Central memory CD4-positive, alpha-beta T cell (primary cell): ENCODE data around the gene HSD17B2.
"Not testable (repeated sequence)": the region's sequence is repeated elsewhere in the genome, so short reads cannot be mapped to it uniquely, and the experiment has no call there.

ENCODE experiments used
- DNase-seq: peaks from one replicate; pipeline ENCODE4 v3.0.0; 2022

The HSD17B2 gene

DNA sequence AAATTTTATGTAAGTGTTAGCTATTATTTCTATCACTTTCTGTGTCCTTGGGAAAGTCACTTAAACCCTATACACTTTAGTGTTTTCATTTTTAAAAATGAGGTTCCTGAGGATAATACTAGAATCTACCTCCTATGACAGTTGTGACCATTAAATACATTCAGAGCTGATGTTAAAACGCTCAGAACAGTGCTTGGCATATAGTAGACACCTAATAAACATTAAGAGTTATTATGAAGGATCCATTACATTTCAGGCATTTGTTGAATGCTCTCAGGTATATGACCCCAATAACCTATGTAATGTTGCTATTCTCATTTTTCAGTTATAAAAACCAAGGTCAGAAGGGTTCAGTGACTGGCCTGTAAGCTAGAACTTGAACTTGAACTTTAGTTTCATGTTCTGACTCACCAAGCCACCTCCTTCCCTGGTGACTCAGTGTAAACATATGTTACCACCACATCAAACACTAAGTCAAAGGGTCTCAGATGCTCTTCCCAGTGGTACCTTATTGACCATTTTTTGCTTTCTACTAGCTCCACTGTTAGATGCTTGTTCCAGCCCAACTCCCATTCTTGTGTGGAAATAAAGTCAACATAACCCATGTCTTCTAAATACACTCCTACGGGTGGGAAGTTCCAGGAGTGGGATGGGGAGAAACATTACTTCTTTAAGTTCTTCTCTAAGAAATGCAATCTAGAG is 47.6 kb downstream of the HSD17B2 start:
- DNase-seq, result no peak

DNA sequence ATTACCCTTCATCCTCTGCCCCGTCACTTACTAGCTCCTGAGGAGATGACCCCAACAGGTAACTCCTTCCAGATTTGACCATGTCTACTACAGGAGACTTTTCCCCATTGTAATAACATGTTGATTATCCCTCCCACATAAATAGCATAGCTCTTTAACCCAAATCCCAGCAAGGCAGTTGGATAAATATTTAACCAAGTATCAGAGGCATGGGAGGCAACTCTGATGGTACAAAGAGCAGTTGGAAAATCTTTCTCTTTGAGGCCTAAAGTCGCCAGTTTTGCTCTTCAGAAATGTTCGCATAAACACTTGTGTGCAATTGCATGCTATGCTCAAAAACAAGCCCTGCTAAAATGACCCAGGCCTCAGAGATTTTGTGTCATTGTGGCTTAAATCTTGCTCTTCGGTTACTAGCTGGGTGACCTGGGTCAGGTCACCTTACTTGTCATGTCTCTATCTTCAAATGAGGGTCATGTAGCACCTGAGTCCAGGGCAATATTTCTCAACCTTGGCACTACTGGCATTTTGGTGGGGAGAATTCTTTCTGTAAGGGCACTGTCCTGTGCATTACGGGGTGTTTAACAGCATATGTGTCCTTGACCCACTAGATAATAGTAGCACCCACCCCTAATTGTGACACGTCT is 48.8 kb downstream of the HSD17B2 start:
- DNase-seq, result no peak

DNA sequence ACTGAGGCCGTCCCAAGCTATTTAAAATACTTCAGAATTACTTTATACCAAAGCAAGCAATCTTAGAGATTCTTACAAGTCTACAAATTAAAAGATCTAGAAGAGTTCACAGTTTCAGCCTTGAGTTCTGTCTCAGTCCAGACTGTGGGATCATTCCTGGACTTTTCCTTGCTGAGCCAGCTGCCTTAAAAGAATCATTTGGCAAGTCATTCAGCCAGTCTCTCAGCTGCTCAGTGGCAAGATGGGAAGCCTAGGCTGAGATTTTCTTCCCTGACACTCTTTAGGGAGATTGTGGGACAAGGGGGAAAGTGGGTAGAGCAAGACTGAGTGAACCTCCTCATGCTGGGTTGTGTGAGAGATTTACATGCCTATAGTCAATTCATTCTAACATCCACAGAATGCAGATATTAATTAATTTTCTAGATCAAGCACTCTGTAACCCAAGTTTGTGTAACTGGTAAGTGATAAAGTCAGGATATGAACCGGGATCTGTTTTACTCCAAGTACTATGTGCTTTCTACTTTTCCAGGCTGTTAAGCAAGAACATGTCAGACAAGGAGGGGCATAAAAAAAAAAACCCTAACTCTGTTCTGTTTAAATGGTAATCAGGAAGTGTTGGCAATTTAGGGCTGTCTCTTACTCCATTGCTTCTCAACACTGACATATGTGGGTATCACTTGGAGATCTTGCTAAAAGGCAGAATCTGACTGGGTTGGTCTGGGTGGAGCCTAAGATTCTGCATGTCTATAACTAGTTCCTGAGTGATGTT is 50.1 kb downstream of the HSD17B2 start:
- no peak for DNase-seq

DNA sequence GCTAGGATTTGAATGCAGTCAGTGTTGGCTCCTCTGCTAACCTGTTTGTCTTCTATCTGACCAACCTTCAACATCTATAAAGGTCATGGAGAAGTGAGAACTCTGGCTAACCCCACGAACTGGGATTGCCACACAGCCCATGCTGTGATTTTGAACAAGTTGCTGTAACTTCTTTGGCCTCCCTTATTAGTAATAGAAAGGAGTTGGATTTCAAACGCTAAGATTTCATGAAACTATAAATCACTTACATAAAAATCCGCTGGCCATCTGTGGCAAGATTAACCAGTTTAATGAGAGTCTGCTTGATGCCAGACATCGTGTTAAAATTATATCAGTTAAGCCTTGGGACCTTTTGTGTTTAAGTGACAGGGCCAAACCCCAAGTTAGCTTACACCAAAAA is 53.4 kb downstream of the HSD17B2 start:
- DNase-seq, result no peak

DNA sequence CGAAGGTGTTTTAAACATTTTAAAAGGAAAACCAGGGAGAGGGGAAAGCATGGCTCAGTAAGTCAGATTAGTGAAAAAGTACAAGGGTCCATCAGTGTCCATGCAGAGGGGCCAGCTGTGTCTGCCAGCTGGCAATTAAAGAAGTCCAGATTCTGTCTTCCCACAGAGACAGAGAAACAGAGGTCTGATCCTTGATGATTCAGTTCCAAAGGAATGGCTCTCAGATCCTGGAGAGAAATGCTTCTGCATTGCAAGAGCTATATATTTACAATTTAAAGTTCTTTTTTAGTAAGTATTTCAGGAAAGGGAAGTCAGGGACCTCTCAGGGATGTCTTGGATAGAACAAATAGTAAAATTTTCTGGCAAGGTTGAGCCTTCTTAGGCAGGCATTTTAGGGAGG is 56.2 kb downstream of the HSD17B2 start:
- DNase-seq, result no peak

DNA sequence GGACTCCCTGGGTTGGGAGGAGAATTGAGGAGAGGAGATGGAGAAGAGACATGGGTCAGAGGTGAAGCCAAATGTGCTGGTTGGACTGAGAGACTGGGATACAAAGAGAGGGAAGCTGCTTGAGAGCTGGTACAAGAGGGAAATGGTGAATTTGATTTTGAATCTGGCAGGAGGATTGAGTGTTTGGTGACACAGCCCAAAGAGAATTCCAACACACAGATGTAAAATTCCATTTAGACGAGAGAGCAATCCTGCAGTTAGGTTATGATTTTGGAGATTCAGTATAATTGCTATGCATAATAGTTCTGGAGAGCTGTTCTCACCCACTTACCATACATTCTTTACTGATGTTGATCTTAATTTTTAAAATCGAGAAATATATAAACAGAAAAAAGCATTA is 57.7 kb downstream of the HSD17B2 start:
- no peak for DNase-seq

DNA sequence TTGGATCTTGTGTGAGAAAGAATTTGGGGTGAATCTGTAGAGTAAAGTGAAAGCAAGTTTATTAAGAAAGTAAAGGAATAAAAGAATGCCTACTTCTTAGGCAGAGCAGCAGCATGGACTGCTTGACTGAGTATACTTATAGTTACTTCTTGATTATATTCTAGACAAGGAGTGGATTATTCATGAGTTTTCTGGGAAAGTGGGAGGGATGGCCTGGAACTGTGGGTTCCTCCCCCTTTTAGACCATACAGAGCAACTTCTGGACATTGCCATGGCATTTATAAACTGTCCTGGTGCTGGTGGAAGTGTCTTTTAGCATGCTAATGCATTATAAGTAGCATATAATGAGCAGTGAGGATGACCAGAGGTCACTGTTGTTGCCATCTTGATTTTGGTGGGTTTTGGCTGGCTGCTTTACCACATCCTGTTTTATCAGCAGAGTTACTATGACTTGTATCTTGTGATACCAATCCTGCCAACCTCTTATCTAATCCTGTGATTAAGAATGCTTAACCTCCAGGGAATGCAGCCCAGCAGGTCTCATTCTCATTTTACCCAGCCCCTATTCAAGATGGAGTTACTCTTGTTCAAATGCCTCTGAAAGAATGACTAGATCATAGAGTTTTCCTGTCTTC is 58.7 kb downstream of the HSD17B2 start:
- DNase-seq, result no peak

DNA sequence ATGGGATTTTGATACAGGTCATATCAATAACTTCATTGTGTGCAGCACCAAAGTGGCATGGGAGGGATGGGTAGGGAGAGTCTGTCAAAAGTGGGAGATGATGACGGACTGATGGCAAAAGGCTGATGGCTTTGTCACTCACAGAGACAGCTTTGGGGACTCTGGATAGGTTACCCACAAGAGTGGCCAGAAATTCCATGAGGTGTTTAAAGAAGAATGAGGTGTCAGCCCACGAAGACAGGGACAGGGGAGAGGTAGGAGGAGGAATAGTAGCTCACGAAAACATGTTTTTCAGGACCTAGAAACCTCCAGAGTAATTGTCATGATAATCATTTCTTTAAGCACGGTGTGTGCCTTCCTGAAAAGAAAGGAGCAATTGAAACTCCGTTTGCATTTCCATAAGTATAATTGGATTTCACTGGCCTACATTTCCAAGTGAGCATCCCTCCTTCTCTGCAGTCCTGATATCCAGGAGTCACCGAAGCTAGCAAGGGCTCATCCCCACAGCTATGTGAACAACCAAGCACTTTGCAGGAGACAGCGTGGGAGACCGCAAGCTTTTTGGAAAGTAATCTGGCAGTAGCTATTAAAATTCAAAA is 60.0 kb downstream of the HSD17B2 start:
- DNase-seq, result no peak

DNA sequence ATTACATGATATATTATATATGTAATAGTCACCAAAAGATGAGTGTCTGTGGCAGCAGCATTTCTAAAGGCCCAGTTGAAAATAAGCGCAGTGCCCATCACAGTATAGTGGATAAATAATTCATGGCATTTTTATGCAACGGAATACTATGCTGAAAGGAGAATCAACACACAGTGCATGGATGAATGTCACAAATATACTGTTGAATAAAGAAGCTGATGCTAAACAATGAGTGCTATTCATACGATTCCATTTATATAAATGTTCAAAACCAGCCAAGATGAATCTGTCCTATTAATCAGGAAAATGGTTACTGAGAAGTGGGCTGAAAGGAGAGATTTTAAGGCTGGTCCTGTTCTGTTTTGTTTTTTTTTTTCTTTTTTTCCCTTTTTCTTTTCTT is 61.6 kb downstream of the HSD17B2 start:
- DNase-seq, result no peak

DNA sequence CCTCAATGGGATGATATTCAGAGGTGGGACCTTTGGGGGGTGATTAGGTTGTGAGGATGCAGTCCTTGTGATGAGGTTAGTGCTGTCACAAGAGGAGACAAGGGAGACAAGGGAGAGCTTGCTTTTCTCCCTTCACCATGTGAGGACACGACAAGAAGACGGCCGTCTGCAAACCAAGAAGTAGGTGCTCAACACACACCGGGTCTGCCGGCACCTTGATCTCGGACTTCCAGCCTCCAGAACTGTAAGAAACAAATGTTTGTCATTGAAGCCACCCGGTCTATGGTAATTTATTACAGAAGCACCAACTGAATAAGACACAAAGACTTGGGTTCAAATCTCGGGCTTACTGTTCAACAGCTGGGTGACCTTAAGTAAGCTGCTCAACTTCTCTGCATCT is 70.1 kb downstream of the HSD17B2 start:
- no peak for DNase-seq

DNA sequence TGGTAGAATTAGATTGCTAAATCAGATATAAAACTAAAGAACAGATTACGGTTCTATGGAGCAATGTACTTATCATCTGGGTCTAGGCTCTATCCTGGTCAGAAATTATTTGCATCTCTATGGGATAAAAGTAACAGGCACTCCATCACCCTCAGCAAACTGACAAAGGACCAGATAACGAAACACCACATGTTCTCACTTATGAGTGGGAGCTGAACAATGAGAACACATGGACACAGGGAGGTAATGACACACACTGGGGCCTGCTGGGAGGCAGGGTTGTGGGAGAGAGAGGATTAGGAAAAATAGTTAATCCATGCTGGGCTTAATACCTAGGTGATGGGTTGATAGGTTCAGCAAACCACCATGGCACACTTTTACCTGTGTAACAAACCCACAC is 73.0 kb downstream of the HSD17B2 start:
- DNase-seq, result no peak

DNA sequence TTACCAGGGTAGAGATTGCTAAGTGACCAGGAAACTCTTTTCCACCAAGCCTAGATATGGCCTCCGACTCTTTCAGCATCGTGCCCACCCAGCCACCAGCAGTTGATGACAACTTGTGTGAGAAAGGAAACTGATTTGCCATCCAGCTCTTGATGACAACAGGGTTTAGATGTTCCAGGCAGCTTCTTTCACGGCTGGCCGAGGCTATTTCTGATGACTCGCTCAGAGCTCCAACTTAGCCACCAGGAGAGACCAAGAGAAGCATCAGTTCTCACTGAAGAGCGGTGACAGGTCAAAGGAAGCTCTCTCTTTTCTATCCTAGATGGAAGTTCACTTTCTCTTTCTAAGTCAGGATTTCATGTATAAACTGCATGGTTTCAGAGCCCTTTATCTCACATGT is 73.7 kb downstream of the HSD17B2 start:
- DNase-seq, result no peak

DNA sequence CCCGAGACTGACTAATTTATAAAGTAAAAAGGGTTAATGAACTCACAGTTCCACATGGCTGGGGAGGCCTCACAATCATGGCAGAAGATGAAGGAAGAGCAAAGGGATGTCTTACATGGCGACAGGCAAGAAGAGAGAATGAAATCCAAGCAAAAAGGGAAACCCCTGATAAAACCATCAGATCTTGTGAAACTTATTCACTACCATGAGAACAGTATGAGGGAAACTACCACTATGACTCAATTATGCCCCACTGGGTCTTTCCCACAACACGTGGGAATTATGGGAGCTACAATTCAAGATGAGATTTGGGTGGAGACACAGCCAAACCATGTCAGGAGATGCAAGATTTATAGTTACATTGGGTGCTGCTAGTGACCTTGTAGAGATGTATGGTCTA is 74.2 kb downstream of the HSD17B2 start:
- DNase-seq, result not testable (repeated sequence)

DNA sequence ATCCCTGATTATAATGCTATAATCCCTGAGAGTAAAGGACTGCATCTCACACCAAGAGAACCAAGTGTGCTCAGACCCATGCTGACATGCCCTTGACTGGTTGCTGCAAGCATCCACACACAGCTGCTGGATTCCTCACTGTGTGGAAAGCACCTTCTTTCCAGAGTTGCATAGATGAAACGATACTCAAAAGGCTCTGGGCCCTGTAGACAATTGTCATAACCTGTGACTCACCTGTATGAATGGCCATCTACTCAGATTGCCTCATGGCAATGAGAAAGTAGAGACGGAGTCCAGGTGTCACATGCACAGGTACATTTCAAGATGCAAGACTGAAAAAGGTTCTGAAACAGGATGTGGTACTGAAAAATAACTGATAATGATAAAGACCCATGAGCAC is 76.9 kb downstream of the HSD17B2 start:
- no peak for DNase-seq

DNA sequence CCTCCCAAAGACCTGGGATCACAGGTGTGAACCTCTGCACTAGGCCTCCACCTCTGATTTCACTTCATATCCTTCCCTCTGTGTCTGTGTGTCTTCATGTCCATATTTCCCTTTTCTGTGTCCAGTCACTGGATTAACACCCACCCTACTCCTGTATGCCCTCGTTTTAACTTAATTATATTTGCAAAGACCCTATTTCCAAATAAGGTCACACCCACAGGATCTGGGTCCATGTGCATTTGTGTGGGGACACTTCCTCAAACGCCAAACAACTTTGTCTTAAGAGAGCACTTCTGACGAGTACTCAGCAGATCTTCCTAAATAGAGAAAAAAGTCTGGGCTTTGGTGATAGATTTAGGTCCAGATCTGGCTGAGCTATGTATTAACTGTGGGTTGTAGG is 78.7 kb downstream of the HSD17B2 start:
- DNase-seq, result no peak

DNA sequence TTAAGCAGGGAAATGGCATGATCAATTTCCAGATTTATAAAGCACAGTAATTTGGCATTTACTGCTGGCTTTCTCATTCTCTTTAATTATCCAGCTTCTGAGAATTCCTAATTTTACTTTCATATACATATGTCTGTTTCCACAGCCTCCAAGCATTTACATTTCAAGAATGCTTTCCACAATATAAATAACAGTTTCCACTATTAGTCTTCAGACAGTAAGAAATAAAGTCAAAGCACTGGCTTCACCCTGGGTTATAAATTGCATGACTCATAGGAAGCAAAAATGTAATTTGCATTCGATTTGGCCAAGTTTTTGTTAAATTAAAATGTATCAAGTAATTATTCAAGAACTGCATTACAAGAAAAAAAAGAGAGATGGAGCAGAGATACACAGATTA is 81.5 kb downstream of the HSD17B2 start:
- DNase-seq, result no peak

DNA sequence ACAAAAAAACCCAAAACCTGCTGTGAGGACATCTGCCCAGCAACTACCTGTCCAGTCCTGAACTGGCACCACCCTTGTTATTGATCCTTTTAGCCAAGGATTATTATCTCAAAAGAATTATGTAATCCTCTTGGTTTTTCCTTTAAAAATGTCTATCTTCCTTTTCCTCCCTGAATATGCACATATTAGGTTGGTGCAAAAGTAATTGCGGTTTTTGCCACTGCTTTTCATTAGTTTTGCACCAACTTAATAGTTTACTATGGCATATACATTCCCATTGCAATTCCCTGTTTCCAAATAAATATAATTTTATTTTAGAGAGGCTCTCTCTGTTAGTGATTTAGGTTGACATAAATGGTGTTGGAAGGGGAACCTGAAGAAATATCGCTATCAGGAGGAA is 83.7 kb downstream of the HSD17B2 start:
- DNase-seq, result no peak

DNA sequence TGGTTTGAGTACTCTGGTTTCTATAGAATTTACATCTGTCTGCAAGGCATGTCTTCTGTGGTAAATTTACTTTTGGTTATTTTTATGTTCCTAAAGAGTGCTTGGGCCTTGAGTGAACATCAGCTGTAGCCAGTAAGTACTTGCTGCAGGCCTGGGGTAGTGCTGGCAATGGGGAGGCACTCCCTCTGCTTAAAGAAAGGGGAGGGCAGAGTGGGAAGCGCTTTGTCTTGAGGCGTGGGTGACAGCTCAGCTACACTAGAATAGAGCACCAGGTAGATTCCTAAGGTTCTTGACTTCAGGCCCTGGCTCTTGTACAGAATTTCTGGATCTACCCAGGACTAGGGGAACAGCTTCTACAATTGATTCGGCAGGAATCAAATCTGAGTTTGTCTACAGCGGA is 84.4 kb downstream of the HSD17B2 start:
- DNase-seq, result no peak

DNA sequence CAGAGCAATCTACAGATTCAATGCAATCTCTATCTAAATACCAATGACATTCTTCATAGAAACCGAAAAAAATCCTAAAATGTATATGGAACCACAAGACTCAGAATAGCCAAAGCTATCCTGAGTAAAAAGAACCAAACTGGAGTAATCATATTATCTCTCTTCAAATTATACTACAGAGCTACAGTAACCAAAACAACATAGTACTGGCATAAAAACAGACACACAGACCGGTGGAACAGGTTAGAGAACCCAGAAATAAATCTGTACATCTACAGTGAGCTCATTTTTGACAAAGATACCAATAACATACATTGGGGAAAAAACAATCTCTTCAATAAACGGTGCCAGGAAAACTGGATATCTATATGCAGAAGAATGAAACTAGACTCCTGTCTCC is 89.6 kb downstream of the HSD17B2 start:
- no peak for DNase-seq

DNA sequence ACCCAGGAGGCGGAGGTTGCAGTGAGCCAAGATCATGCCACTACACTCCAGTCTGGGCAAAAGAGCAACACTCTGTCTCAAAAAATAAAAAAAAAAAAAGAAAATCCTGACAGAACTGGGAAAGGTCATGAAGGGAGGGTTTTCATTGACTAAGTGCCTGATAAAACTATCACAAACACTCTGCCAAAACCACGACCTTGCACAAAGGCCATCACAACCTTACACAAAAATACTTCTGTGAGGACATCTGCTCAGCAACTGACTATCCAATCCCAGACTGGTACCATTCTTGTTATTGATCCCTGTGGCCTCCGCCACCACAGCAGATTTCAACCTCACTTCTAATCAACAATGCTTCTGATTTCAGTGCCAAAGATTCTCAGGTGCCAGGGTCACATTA is 94.8 kb downstream of the HSD17B2 start:
- no peak for DNase-seq

DNA sequence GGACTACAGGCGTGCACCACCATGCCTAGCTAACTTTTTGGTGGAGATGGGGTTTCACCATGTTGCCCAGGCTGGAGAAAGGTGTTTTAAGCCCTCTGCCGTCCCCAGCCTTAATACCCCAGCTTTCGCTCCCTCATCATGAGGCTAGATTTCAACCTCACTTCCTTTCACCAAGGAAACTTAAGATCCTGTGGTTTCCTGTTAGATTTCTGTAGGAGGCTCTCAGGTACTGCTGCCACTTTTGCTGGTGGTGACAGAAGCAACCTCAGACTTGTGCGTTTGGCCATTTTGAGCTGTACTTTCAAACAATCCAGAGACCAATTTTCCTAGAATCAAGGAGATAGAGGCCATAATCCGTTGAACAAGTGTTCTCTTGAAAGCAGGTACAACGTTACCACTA is 98.7 kb downstream of the HSD17B2 start:
- DNase-seq, result peak; percentile 39

DNA sequence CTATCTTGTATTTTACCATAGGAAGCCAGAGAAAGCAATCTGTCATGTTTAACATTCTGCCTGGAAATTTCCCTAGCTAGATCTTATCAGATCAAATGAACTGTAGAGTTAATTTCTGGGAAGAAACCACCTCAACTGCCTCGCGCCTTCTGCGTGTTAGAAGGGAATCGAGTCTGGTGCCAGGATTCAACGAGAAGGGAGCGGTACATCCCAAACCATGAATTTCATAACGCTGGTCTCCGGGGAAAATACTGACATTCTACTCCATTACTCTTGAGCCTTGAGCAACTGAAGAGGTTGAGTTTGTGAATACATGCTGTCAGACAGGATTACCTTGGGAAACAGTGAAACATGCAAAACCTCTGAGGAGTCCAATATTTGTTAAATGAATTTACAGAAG is 99.8 kb downstream of the HSD17B2 start:
- no peak for DNase-seq

DNA sequence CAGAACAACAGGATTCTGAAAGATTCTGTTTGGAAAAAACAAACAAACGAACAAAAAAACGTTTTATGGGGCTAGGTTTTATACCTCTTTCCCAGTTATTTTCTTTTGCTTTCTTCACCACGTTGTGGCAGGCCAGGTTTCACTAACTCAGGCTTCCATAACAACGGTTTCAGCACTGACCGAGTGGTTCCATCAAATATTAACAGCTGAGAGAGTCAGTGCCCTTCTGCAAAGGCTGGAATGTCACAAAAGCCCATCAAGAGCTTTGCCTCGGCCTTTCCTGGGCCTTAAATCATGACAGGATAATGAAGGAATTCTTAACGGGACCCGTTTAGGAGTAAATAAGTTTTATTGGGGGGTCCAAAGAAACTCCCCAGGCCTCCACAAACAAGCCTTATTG is 100.8 kb downstream of the HSD17B2 start:
- DNase-seq, result no peak
